BLaER1 (cell line): ENCODE results near the gene KIF26B.

Source experiments
- H3K27ac ChIP-seq: shearing (Covaris generic); formaldehyde crosslinking; 2 replicates; pipeline ENCODE4 v1.8.1; 2022
- H3K27me3 ChIP-seq: shearing (Covaris generic); formaldehyde crosslinking; 2 replicates; pipeline ENCODE4 v1.8.1; 2022
- H3K36me3 ChIP-seq: shearing (Covaris generic); formaldehyde crosslinking; 2 replicates; pipeline ENCODE4 v1.8.1; 2022
- H3K4me1 ChIP-seq: shearing (Covaris generic); formaldehyde crosslinking; 2 replicates; pipeline ENCODE4 v1.8.1; 2022
- H3K4me2 ChIP-seq: shearing (Covaris generic); formaldehyde crosslinking; 2 replicates; pipeline ENCODE4 v1.8.1; 2022
- H3K4me3 ChIP-seq: shearing (Covaris generic); formaldehyde crosslinking; 2 replicates; pipeline ENCODE4 v1.8.1; 2022
- H3K9ac ChIP-seq: shearing (Covaris generic); formaldehyde crosslinking; 2 replicates; pipeline ENCODE4 v1.8.1; 2022
- H3K9me3 ChIP-seq: shearing (Covaris generic); formaldehyde crosslinking; 2 replicates; pipeline ENCODE4 v1.8.1; 2022
- H4K20me1 ChIP-seq: shearing (Covaris generic); formaldehyde crosslinking; 2 replicates; pipeline ENCODE4 v1.8.1; 2022
- Cebpa-rat ChIP-seq: shearing (Covaris generic); IDR thresholded peaks from 2 replicates; pipeline ENCODE4 v1.8.1; 2022

KIF26B gene

DNA sequence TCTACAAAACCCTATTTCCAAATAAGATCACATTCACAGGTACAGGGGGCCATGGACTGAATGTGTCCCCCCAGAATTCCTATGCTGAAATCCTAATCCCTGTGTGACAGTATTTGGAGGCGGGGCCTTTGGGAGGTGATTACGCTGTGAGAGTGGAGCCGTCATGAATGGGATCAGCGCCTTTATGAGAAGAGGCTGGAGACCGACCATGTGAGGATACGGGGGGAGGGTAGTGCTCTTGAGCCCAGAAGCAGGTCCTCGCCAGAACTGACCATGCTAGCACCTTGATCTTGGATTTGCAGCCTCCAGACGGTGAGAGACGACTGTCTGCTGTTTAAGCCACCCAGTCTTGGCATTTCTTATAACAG lies 23.8 kb upstream of the KIF26B start:
- no peak overlapping the region for H3K9ac ChIP-seq
- peaks cover 18% of the 10 kb centered on the region for H3K4me1 ChIP-seq
- no peak overlapping the region for H3K4me3 ChIP-seq
- H4K20me1 ChIP-seq: no peaks in the 10 kb centered on the region
- H3K36me3 ChIP-seq: no peaks in the 10 kb centered on the region
- TF ChIP-seq Cebpa-rat: no peak
- no peaks in the 10 kb centered on the region for H3K9me3 ChIP-seq
- no peak overlapping the region for H3K27ac ChIP-seq
- no peaks in the 10 kb centered on the region for H3K27me3 ChIP-seq
- H3K4me2 ChIP-seq: no peak overlapping the region

DNA sequence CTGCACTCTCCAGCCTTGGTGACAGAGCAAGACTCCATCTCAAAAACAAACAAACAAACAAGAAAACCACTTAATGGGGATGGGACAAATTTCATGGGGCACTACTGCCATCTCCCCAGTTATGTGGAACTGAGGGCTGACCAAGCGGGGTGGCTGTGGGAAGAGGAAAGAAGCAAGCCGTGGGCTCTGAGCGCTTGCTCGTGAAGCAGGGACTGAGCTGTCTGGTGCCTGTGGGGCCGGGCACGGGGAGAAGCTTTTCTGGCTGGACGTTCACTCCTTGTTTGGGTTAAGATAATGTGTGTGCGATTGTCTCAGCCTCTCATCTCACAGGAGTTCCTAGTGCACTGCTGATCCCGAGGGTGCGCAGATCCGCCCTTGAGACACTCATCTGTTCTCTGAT lies 22.0 kb upstream of the KIF26B start:
- Histone ChIP-seq H3K4me2 (no peak overlapping the region), H3K4me3 (no peak overlapping the region), H3K27ac (no peak overlapping the region), H3K36me3 (no peaks in the 10 kb centered on the region), H3K9me3 (no peaks in the 10 kb centered on the region), H4K20me1 (no peaks in the 10 kb centered on the region), H3K9ac (no peak overlapping the region), H3K27me3 (no peaks in the 10 kb centered on the region), H3K4me1 (peaks cover 18% of the 10 kb centered on the region)
- TF ChIP-seq Cebpa-rat: no peak

DNA sequence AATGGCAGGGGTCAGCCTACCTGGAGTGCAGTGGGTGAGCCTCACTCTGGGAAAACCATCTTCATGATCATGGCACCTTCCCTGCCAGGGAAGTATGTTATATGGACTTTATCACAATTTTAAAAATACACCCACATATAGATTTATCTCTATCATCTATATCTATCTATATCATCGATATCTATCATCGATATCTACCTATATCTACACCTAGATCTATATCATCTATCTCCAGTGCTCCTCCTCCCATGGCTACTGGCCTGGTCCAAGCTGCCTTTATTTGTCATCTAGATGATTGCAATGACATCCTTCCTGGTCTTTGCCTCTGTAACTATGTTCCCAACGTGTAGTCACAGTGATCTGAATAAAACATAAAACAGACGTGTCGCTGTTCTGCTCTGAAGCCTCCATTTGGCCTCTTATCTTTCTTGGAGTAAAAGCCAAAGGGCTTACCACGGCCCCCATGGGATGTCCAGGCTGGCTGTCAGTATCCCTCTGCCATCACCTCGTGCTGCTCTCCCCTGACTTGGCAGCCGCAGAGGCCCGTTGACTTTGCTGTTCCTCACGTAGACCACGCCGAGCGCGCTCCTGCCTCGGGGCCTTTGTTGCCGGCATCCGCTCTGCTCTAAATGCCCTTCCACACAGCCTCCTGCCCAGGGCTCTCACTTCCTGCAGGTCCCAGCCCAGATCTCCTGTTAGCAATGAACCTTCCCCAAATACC lies 20.6 kb upstream of the KIF26B start:
- H3K27me3 ChIP-seq: no peaks in the 10 kb centered on the region
- TF ChIP-seq Cebpa-rat: no peak

DNA sequence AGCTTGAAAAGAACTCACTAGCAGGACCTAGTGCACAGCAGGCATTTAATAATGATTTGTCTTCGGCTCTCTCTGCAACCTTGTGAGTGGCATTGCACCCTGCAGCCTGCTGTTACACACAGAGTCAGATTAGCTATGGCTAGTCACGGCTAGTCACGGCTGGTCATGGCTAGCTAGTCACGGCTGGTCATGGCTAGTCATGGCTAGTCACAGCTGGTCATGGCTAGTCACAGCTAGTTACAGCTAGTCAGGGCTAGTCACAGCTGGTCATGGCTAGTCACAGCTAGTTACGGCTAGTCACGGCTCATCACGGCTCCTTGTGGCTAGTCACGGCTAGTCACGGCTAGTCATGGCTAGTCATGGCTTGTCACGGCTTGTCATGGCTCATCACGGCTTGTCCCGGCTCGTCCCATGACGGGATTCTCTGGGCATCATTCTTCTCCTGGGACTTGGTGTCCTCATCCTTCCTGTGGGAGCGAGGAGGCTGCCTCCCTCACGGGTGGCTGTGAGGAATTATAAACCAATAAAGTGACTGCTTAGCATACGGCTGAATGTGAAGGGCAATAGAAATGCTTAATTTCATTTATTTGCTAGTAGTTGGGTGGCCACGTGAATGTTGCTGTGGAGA lies 12.5 kb upstream of the KIF26B start:
- no peak overlapping the region for H3K4me3 ChIP-seq

More for the DNA sequence above, 20.6 kb upstream of the KIF26B start:
- H3K9ac ChIP-seq: no peak overlapping the region
- no peak overlapping the region for H3K27ac ChIP-seq
- no peaks in the 10 kb centered on the region for H3K9me3 ChIP-seq
- peaks cover 12% of the 10 kb centered on the region for H3K4me1 ChIP-seq
- H4K20me1 ChIP-seq: no peaks in the 10 kb centered on the region
- H3K4me3 ChIP-seq: no peak overlapping the region
- H3K4me2 ChIP-seq: peak overlapping the region; percentile 6; the same call in 1 of the 2 replicates
- H3K36me3 ChIP-seq: no peaks in the 10 kb centered on the region

DNA sequence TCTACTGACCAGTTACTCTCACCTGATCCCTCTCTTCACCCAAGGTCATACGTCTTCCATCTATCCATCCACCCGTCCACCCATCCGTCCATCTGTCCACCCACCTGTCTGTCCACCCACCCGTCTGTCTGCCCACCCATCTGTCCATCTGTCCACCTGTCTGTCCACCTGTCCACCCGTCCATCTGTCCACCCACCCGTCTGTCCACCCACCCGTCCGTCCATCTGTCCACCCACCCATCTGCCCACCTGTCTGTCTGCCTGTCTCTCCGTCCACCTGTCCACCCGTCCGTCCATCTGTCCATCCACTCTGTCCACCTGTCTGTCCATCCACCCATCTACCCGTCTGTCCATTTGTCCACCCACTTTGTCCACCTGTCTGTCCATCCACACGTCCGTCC lies 11.8 kb upstream of the KIF26B start:
- Histone ChIP-seq H4K20me1 (no peaks in the 10 kb centered on the region), H3K36me3 (no peaks in the 10 kb centered on the region), H3K9ac (no peak overlapping the region), H3K4me1 (peaks cover 20% of the 10 kb centered on the region), H3K9me3 (no peaks in the 10 kb centered on the region), H3K4me2 (no peak overlapping the region), H3K4me3 (no peak overlapping the region), H3K27ac (no peak overlapping the region), H3K27me3 (no peaks in the 10 kb centered on the region)
- TF ChIP-seq Cebpa-rat: no peak

More for the DNA sequence above, 12.5 kb upstream of the KIF26B start:
- Histone ChIP-seq H3K4me2 (no peak overlapping the region), H3K4me1 (peaks cover 20% of the 10 kb centered on the region), H3K36me3 (no peaks in the 10 kb centered on the region), H3K9me3 (no peaks in the 10 kb centered on the region), H3K9ac (no peak overlapping the region), H4K20me1 (no peaks in the 10 kb centered on the region), H3K27me3 (no peaks in the 10 kb centered on the region), H3K27ac (no peak overlapping the region)
- no peak for TF ChIP-seq Cebpa-rat

DNA sequence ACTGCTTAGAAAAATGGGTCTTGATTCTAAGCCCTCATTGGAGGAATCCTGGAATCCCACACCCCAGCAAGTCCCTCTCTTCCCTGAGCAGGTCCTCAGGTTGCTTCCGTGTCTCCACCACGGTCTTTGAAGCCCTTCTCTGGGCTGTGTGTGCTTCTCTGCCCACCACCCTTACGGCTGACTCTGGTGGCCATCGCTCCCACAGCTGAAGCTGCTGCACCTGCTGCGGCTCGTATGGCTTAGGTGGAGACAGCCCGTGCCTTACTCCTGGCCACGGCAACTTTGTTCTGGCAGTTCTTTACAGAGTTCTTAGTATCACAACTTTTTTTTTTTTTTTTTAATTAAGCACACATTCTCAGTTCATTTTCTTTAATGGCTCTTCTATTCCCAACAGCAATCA lies 10.9 kb upstream of the KIF26B start:
- Histone ChIP-seq H4K20me1 (no peaks in the 10 kb centered on the region), H3K4me2 (no peak overlapping the region), H3K27ac (no peak overlapping the region), H3K9ac (no peak overlapping the region), H3K27me3 (no peaks in the 10 kb centered on the region), H3K4me1 (peaks cover 19% of the 10 kb centered on the region), H3K9me3 (no peaks in the 10 kb centered on the region), H3K36me3 (no peaks in the 10 kb centered on the region), H3K4me3 (no peak overlapping the region)
- TF ChIP-seq Cebpa-rat: no peak

DNA sequence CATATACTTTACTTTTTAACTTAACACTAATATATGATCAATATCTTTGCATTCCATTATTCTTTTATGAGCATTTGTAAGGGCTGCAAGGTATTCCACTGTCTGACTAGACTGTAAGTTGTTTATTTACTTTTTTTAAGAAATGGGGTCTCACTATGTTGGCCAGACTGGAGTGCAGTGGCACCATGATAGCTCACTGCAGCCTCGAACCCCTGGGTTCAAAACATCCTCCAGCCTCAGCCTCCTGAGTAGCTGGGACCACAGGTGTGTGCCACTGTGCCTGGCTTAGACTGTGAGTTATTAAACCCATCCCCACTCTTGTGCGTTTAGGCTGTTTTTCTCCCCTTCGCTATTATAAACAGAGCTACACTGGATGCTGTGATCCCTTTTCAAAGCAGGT lies 6.7 kb upstream of the KIF26B start:
- Histone ChIP-seq H3K9ac (no peak overlapping the region), H3K27me3 (peaks cover 3% of the 10 kb centered on the region), H3K36me3 (no peaks in the 10 kb centered on the region), H3K27ac (no peak overlapping the region), H3K4me3 (no peak overlapping the region), H3K4me2 (no peak overlapping the region), H4K20me1 (no peaks in the 10 kb centered on the region; the same call in 1 of the 2 replicates), H3K4me1 (no peaks in the 10 kb centered on the region), H3K9me3 (no peaks in the 10 kb centered on the region)
- TF ChIP-seq Cebpa-rat: no peak

DNA sequence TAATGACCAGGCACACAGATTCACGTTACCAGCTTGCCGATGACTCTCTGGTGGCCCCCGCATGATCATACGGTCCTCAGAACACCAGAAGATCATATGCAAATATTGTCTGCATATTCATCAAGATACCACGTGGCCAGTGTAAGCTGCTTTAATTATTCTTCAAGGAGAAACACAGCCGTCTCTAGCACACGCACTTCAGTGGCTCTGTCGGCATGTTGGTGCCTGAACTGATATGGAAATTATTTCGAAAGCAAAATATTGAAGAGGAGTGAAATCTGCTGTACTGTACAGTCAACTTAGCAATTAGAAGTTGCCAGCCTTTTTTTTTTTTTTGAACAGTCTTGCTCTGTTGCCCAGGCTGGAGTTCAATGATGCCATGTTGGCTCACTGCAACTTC lies 5.9 kb upstream of the KIF26B start:
- Histone ChIP-seq H3K9me3 (no peaks in the 10 kb centered on the region), H3K4me1 (peaks cover 7% of the 10 kb centered on the region), H3K27me3 (peaks cover 11% of the 10 kb centered on the region), H3K4me2 (no peak overlapping the region), H4K20me1 (peaks cover 7% of the 10 kb centered on the region; the same call in 1 of the 2 replicates), H3K27ac (no peak overlapping the region), H3K4me3 (no peak overlapping the region), H3K36me3 (no peaks in the 10 kb centered on the region), H3K9ac (no peak overlapping the region)
- no peak for TF ChIP-seq Cebpa-rat

DNA sequence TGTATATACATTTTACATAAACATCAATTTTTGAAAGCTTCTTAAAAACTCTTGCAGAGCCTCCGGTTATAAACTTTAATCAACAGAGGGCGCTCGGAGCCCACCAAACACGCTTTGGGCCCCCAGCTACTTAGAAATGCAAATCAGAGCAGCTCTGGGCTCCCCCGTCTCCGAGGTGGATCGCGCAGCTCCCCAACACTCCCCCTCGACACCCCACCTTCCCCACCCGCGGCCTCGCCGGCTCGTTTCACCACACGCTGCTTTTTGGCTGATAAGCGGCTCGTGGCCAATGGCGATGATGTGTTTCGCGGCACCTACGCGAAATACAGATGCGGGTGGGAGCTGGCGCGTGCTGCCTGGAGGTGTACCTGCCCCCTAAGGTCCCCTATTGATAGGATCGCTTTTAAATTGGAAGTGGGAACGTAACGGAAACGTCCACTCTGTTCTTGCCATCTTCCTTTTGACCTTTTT lies 1.7 kb upstream of the KIF26B start:
- H3K4me3 ChIP-seq: peak overlapping the region; percentile 73
- H3K27ac ChIP-seq: no peak overlapping the region
- peak overlapping the region; percentile 98 for H3K4me2 ChIP-seq
- TF ChIP-seq Cebpa-rat: no peak
- H3K4me1 ChIP-seq: peaks cover 37% of the 10 kb centered on the region
- peaks cover 27% of the 10 kb centered on the region for H4K20me1 ChIP-seq
- H3K36me3 ChIP-seq: no peaks in the 10 kb centered on the region
- H3K27me3 ChIP-seq: peaks cover 47% of the 10 kb centered on the region
- no peaks in the 10 kb centered on the region for H3K9me3 ChIP-seq
- H3K9ac ChIP-seq: no peak overlapping the region
